Mononuclear cell (primary cell): ENCODE measurements around the gene RCOR2. TPM values are rescaled to one million over a fixed set of nuclear protein-coding genes. Genes with fewer than 3 reads are reported as not detected.

Source experiments
- H3K27me3 ChIP-seq: 2 replicates; pipeline ENCODE4 v1.6.0; 2011; ENCODE audit warnings: low read length, control low read depth; ENCODE audit not compliant: insufficient read depth
- H3K4me1 ChIP-seq: 2 replicates; pipeline ENCODE4 v1.5.1; 2011; ENCODE audit warnings: mild to moderate bottlenecking, low read length, control low read depth; ENCODE audit not compliant: insufficient read depth
- H3K4me3 ChIP-seq: 2 replicates; pipeline ENCODE4 v1.5.1; 2011; ENCODE audit warnings: mild to moderate bottlenecking, low read length, moderate library complexity
- H3K9me3 ChIP-seq: 2 replicates; pipeline ENCODE4 v1.5.1; 2011; ENCODE audit warnings: low read depth, mild to moderate bottlenecking, control low read depth, low read length
- total RNA-seq: library from RNA; depleted of rRNA; stranded (reverse); fragments of >200 nt; gene quantifications from one replicate; pipeline ENCODE4 v1.2.3, GENCODE V29; 2012

RCOR2 gene
- total RNA-seq, 1 donor, result not detected

- Histone ChIP-seq H3K4me1 (no peaks in the 10 kb centered on the region), H3K27me3 (no peaks in the 10 kb centered on the region), H3K9me3 (no peaks in the 10 kb centered on the region), H3K4me3 (no peak overlapping the region)
These were observed 10.4 kb downstream of the RCOR2 start for GRCh38 chr11:63906585-63906984.

- no peak overlapping the region for H3K4me3 ChIP-seq
- no peaks in the 10 kb centered on the region for H3K4me1 ChIP-seq
- no peaks in the 10 kb centered on the region for H3K27me3 ChIP-seq
- H3K9me3 ChIP-seq, result no peaks in the 10 kb centered on the region
These were observed 10.9 kb downstream of the RCOR2 start for GRCh38 chr11:63906087-63906486.

GRCh38 chr11:63905179-63905578, 11.8 kb downstream of the RCOR2 start:
- Histone ChIP-seq H3K9me3 (no peaks in the 10 kb centered on the region), H3K4me3 (no peak overlapping the region), H3K27me3 (no peaks in the 10 kb centered on the region), H3K4me1 (no peaks in the 10 kb centered on the region)

DNA sequence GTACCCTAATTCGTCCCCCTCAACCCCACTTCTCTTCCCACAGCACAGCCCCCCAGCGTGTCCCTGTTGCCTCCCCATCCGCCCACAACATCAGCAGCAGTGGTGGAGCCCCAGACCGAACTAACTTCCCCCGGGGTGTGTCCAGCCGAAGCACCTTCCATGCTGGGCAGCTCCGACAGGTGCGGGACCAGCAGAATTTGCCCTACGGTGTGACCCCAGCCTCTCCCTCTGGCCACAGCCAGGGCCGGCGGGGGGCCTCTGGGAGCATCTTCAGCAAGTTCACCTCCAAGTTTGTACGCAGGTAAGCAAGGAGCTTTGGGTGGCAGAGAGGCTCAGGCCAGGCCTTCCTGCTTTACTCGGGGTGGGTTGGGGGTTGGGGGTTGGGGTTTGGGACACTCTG, 12.2 kb downstream of the RCOR2 start:
- Histone ChIP-seq H3K27me3 (no peaks in the 10 kb centered on the region), H3K4me1 (no peaks in the 10 kb centered on the region), H3K4me3 (no peak overlapping the region), H3K9me3 (no peaks in the 10 kb centered on the region)

DNA sequence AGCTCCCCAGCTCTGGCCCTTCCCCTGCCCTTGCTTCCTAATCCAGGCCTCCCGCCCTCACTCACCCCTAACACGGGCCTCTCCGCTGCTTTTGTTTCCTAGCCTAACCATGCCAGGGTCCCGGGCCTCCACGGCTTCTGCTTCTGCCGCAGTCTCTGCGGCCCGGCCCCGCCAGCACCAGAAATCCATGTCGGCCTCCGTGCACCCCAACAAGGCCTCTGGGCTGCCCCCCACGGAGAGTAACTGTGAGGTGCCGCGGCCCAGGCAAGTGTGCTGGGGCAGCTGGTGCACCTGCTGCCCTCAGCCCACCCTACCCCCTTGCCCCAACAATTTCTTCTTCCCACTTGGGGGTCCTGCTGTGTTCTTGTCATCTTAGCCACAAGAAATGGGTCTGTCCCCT, 13.1 kb downstream of the RCOR2 start:
- H3K27me3 ChIP-seq, result no peaks in the 10 kb centered on the region
- no peak overlapping the region for H3K4me3 ChIP-seq
- no peaks in the 10 kb centered on the region for H3K4me1 ChIP-seq
- H3K9me3 ChIP-seq, result no peaks in the 10 kb centered on the region

- Histone ChIP-seq H3K27me3 (no peaks in the 10 kb centered on the region), H3K9me3 (no peaks in the 10 kb centered on the region), H3K4me1 (no peaks in the 10 kb centered on the region), H3K4me3 (no peak overlapping the region)
These were observed 15.3 kb downstream of the RCOR2 start for GRCh38 chr11:63901660-63902059.

DNA sequence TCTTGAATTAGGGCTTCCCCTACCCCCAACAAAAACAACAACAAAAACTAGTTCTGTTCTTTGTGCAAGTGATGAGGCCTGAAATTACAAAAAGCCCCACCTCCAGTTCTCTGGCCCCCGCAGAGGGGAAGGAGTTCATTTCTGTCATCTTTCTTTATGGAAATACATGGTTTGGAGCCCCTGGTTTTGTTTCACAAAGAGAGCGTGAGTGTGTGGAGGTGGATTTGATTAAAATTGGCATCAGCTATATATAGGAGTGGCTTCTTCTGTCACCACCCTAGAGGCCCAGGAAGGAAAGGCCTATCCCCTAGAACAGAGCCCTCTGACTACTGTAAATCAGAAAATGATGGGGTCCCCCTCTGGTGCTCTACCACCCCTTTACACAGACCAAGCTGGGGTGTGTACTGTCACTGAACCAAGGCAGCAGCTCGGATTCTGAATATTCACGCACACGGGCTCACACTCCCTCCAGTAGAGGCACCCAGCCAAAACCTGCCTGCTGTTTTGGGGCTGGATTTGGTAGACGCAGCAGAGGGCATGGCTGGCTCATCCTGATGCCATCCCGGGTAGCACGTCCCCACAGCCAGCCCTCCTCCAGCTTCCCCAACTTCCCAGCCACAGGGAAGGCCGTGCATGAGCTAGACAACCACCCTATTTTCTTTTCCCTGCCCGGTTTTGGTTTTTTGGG, 19.4 kb downstream of the RCOR2 start:
- no peak overlapping the region for H3K4me3 ChIP-seq
- H3K27me3 ChIP-seq, result no peaks in the 10 kb centered on the region
- H3K4me1 ChIP-seq, result peaks cover 7% of the 10 kb centered on the region

DNA sequence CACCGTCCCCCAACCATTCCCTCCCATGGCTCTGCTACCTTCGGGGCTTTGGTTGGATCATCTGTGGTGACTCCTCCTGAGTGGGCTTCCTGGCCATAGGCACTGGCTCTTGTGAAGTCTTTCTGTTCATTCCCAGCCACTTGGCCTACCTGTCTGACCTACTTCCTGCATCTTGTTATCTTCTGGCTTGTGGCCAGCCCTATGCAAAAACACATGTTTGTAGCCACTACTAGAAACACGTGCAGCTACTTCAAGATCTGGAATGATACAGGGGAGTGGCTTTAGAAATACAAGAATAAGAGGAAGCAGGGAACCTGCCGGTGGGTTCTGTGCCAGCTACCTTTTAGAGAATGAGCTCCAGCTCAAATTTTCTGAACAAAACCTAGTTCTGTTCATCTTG, 20.9 kb downstream of the RCOR2 start:
- H3K27me3 ChIP-seq, result no peaks in the 10 kb centered on the region
- peaks cover 22% of the 10 kb centered on the region for H3K4me1 ChIP-seq
- H3K4me3 ChIP-seq, result no peak overlapping the region
- no peaks in the 10 kb centered on the region for H3K9me3 ChIP-seq

More for the DNA sequence above, 19.4 kb downstream of the RCOR2 start:
- no peaks in the 10 kb centered on the region for H3K9me3 ChIP-seq

- Histone ChIP-seq H3K9me3 (no peaks in the 10 kb centered on the region), H3K4me3 (no peak overlapping the region), H3K4me1 (peaks cover 49% of the 10 kb centered on the region), H3K27me3 (no peaks in the 10 kb centered on the region)
These were observed 23.6 kb downstream of the RCOR2 start for GRCh38 chr11:63893355-63893754.

- Histone ChIP-seq H3K27me3 (no peaks in the 10 kb centered on the region), H3K9me3 (no peaks in the 10 kb centered on the region), H3K4me3 (no peak overlapping the region), H3K4me1 (peaks cover 59% of the 10 kb centered on the region)
These were observed 24.7 kb downstream of the RCOR2 start for GRCh38 chr11:63892228-63892627.

DNA sequence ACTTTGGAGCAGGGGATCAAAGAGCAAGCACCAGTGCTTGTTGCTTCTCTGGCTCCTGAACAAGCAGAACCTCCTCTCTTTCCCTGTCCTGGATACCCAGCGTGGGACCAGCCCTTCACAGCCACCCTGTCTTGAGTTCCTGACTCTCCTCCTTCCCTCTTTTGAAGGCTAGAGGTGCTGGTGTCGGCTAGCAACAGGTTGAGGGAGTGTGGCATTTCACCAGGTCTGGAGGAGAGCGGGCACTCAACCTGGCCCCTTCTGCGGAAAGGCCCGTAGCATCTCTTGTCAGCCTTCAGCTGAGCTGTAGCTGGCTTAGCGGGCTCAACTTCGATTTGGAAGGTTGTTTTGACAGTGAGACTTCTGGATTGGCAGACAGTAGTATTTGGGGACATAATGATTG, 26.6 kb downstream of the RCOR2 start:
- Histone ChIP-seq H3K27me3 (no peaks in the 10 kb centered on the region), H3K9me3 (no peaks in the 10 kb centered on the region), H3K4me1 (peaks cover 67% of the 10 kb centered on the region), H3K4me3 (no peak overlapping the region)

- peaks cover 72% of the 10 kb centered on the region for H3K4me1 ChIP-seq
- no peaks in the 10 kb centered on the region for H3K9me3 ChIP-seq
- peak overlapping the region; percentile 41 for H3K4me3 ChIP-seq
- no peaks in the 10 kb centered on the region for H3K27me3 ChIP-seq
These were observed 27.6 kb downstream of the RCOR2 start for GRCh38 chr11:63889344-63889743.

GRCh38 chr11:63888170-63889086, 28.5 kb downstream of the RCOR2 start:
- peaks cover 81% of the 10 kb centered on the region for H3K4me1 ChIP-seq
- no peaks in the 10 kb centered on the region for H3K27me3 ChIP-seq
- no peaks in the 10 kb centered on the region for H3K9me3 ChIP-seq
- H3K4me3 ChIP-seq, result peak overlapping the region; percentile 41

DNA sequence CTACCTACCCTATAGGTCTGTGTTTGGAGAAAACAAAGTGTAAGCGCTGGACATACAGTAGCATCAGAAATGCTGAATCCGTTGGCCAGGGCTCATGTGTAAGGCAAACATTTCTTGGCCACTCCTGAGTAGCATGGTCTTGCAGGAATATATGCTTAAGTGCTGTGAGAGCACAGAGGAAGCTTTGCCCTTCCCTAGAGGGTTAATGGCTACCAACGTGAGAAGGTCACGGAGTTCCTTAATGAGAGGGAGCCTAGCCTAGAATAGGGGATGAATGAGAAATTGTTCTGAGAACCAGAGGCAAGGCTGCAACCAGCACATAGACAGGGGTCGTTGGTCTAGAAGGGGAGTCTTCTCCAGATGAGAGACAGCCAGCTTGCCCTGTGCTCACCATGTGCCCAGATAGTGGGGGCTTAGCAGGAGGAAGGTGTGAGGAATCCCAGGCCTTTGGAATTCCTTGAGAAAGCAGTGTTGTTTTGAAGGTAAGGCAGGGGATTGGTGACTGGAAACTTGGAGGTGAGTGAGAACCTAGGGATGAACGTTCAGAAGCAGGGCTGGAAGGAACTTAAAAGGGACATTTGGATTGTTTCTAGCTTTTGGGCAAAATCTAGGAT, 29.5 kb downstream of the RCOR2 start:
- H3K9me3 ChIP-seq, result no peaks in the 10 kb centered on the region
- no peak overlapping the region for H3K4me3 ChIP-seq
- no peaks in the 10 kb centered on the region for H3K27me3 ChIP-seq
- peaks cover 88% of the 10 kb centered on the region for H3K4me1 ChIP-seq

- Histone ChIP-seq H3K9me3 (no peaks in the 10 kb centered on the region), H3K4me1 (peaks cover 84% of the 10 kb centered on the region), H3K27me3 (no peaks in the 10 kb centered on the region), H3K4me3 (no peak overlapping the region)
These were observed 32.6 kb downstream of the RCOR2 start for GRCh38 chr11:63884196-63884932.
